Mucosa of descending colon (tissue), 3 donors: Measurements from ENCODE around the gene ZNF561. TPM values are rescaled to one million over a fixed set of nuclear protein-coding genes. Genes with fewer than 3 reads are reported as not detected.
"Not testable (repeated sequence)": the region's sequence is repeated elsewhere in the genome, so short reads cannot be mapped to it uniquely, and the experiment has no call there.

Source experiments
- ATAC-seq: fragments of 200-7000 bp; cut with Tn5 transposase; one replicate; pipeline ENCODE4 v1.9.1; 2020; ENCODE audit warnings: mild to moderate bottlenecking, moderate library complexity
- DNase-seq, 3 donors: peaks; one replicate each; pipeline ENCODE4 v3.0.0-alpha.2; 2020
- H3K36me3 ChIP-seq: fragments of 200-600 bp; one replicate; pipeline ENCODE4 v1.8.0; 2021; ENCODE audit warnings: low read depth, mild to moderate bottlenecking
- H3K4me1 ChIP-seq: fragments of 200-600 bp; one replicate; pipeline ENCODE4 v1.8.0; 2021; ENCODE audit warnings: low read depth, mild to moderate bottlenecking
- H3K4me3 ChIP-seq: fragments of 200-600 bp; one replicate; pipeline ENCODE4 v1.8.0; 2021; ENCODE audit warnings: mild to moderate bottlenecking
- H3K9me3 ChIP-seq: fragments of 200-600 bp; one replicate; pipeline ENCODE4 v1.8.0; 2021; ENCODE audit warnings: mild to moderate bottlenecking
- intact Hi-C, 2 donors: fragments of 100-400 bp; cut with DNase I in 1 of 2; cut with micrococcal nuclease in 1 of 2; formaldehyde crosslinking; loops; one replicate each; pipeline versions ENCODE4 v1.11.0 to v1.11.1; 2022; cut with DNase I, micrococcal nuclease
- total RNA-seq, 3 donors: library from RNA; stranded (reverse); fragmentation: NEBNext Ultra II Directional in 2 of 3; extraction: Animal tissue kit (Norgen Biotek cat#: 25700) in 2 of 3; gene quantifications; one replicate each; pipeline versions ENCODE4 v1.2.1 to v1.2.4, GENCODE V29; 2021 to 2023
- TF ChIP-seq, protein P1 (sequence below): fragments of 200-600 bp; IDR thresholded peaks from one replicate; pipeline ENCODE4 v1.8.0; 2022; ENCODE audit warnings: antibody characterized with exemption, mild to moderate bottlenecking
- donor health status: DM: no; HTN: no; CAD: no; lungs with moderate emphysema.
- donor health status: DM: no; HTN: no; CAD: no.
- donor health status: DM: no; HTN: yes; CAD: no.

The ZNF561 gene
- total RNA-seq, 3 donors from 2014 or later: 22.6 to 42.2 (median 31.9) TPM

DNA sequence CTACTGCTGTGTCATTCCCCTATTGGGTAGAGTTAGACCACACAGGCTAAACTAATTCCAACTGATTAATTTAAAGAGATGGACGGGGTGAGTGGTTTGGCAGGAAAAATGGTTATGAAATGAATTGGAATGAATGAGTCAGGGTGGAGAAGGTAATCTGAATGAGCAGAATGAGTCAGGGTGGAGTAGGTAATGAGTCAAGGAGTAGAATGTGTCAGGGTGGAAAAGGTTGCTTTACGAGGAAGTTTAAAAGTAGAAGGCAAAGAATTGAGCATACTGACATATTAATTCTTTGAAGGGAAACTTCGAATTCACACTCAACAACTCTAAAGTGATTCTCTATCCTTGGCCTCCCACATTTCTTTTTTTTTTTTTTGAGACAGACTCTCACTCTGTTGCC, 24.0 kb downstream of the ZNF561 start:
- H3K36me3 ChIP-seq: no peaks in the 10 kb centered on the region
- peaks cover 19% of the 10 kb centered on the region for H3K9me3 ChIP-seq
- DNase-seq (no peak), ATAC-seq (no peak)
- no peaks in the 10 kb centered on the region for H3K4me1 ChIP-seq
- intact Hi-C loops: no loop called here
- TF ChIP-seq, protein P1, sequence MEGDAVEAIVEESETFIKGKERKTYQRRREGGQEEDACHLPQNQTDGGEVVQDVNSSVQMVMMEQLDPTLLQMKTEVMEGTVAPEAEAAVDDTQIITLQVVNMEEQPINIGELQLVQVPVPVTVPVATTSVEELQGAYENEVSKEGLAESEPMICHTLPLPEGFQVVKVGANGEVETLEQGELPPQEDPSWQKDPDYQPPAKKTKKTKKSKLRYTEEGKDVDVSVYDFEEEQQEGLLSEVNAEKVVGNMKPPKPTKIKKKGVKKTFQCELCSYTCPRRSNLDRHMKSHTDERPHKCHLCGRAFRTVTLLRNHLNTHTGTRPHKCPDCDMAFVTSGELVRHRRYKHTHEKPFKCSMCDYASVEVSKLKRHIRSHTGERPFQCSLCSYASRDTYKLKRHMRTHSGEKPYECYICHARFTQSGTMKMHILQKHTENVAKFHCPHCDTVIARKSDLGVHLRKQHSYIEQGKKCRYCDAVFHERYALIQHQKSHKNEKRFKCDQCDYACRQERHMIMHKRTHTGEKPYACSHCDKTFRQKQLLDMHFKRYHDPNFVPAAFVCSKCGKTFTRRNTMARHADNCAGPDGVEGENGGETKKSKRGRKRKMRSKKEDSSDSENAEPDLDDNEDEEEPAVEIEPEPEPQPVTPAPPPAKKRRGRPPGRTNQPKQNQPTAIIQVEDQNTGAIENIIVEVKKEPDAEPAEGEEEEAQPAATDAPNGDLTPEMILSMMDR: no peak
- H3K4me3 ChIP-seq: no peak overlapping the region

DNA sequence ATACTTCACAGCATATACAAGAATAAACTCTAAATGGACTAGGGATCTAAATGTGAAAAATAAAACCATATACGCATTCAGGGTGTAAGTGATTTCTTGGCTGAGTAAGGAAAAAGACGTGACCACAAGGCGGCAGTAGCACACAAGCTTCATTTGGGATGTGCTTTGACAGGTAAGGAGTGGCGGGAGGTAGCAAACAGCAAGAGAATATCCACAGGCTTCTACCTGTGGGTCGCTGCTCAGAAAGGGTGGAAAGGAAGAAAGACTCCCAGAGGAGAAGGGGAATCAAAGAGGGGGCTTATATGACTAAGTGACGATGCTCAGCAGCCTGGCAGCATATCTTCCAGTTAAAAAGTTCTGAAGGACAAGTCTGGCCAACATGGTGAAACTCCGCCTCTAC, 34.3 kb downstream of the ZNF561 start:
- TF ChIP-seq, protein P1: no peak
- Histone ChIP-seq H3K4me3 (no peak overlapping the region), H3K9me3 (no peaks in the 10 kb centered on the region), H3K4me1 (peaks cover 4% of the 10 kb centered on the region), H3K36me3 (no peaks in the 10 kb centered on the region)
- ATAC-seq (peak; percentile 79), DNase-seq (peak in 2 of 3 donors; percentile 77 to 95)
- intact Hi-C loops: no loop called here

DNA sequence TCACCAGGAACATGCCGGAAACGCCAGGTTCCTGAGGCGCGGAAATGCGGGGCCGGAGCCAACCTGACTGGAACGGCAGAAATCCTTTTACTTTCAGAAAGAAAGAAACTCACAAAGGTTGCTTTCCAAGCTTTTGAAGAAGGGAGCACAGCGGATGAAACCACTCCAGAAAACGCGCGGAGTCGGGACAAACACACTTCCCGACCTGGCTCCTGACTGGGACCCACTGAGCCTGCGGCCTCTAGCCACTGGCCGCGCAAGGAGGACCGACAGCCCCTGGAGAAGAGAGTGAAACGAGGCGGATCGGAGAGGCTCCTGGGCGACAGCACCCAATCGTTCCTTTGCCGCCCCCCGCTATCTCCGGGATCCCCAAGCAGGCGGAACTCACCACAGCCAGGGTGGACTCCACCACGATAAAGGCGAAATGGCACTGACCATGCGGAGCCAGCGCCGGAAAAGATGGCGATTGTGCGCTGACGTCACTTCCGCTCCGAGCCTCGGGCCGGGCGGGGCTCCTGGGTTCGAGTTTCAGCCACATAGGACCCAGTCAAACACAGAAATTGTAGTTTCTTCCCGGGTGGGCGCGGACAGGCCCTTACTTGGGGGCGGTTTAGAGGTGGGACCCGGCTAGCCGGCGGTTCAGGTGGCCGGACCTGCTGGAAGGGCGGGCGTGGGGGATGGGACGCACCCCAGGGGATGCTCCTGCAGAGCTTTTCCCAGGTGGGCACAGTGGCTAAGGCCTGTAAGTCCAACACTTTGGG, 36.8 kb downstream of the ZNF561 start, which contains the start of gene ZNF121:
Gene ZNF121 (minus strand): TSS at position 432 of the 761 bp plus-strand sequence. CDS start 16,407 bp downstream, outside the sequence.
- intact Hi-C loops: no loop called here
- DNase-seq (peak; percentile 89 to 92 (median 90)), ATAC-seq (peak; percentile 97)
- Histone ChIP-seq H3K4me1 (peaks cover 4% of the 10 kb centered on the region), H3K4me3 (peak within 1 kb of the TSS; percentile 85), H3K9me3 (peaks cover 21% of the 10 kb centered on the region), H3K36me3 (no peaks in the 10 kb centered on the region)
- TF ChIP-seq, protein P1: no peak

DNA sequence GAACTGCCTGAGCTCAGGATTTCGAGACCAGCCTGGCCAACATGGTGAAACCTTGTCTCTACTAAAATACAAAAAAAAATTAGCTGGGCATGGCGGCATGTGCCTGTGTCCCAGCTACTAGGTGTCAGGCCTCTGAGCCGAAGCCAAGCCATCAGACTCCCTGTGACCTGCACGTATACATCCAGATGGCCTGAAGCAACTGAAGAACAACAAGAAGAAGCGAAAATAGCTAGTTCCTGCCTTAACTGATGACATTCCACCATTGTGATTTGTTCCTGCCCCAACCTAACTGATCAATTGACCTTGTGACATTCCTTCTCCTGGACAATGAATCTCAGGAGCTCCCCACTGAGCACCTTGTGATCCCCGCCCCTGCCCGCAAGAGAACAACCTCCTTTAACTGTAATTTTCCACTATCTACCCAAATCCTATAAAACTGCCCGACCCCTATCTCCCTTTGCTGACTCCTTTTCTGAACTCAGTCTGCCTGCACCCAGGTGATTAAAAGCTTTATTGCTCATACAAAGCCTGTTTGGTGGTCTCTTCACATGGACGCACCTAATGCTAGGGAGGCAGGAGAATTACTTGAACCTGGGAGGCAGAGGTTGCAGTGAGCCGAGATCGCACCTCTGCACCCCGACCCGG, 38.8 kb downstream of the ZNF561 start:
- H3K4me3 ChIP-seq, H3K4me1 ChIP-seq, intact Hi-C loops, DNase-seq, H3K36me3 ChIP-seq, ATAC-seq: not testable (repeated sequence)
- peaks cover 41% of the 10 kb centered on the region for H3K9me3 ChIP-seq

DNA sequence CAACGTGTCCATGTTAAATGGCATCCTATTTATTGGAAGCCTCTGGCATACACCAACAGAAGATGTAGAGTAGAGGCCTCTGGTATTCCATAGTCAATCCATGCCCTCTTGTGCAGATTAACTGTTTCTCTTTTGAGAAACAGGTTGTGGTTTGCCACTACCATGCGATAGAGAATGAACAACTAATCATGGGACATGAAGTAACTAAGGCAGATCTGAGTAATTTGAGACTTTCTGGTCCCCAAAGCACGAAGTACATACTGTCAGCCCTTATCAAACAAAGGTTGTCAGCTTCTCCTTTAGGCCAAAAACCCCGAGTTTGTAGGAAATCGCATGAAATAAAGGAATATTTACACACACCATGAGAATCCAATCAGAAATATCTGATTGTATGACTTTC, 40.3 kb downstream of the ZNF561 start:
- TF ChIP-seq, protein P1: no peak
- H3K4me1 ChIP-seq: peaks cover 4% of the 10 kb centered on the region

DNA sequence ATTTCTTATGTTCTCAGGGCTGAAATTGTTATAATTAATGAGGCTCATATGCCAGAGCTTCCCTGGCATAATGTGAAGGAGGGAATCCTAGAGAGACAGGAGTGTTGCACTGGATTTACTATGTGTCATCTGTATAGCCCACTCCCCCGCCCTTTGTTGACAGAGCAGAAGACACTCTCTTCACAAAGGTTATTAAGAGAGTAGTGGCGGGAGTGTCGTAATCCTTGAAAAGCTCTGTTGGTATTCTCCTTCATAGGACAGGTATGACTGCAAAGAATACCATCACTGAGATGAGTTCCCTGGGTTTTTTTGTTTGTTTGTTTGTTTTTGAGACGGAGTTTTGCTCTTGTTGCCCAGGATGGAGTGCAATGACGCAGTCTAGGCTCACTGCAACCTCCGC, 50.8 kb downstream of the ZNF561 start:
- intact Hi-C loops: no loop called here
- ATAC-seq (no peak), DNase-seq (no peak)
- peaks cover 26% of the 10 kb centered on the region for H3K36me3 ChIP-seq
- H3K9me3 ChIP-seq: peaks cover 99% of the 10 kb centered on the region
- TF ChIP-seq, protein P1: no peak
- H3K4me1 ChIP-seq: no peaks in the 10 kb centered on the region
- H3K4me3 ChIP-seq: no peak overlapping the region

More for the DNA sequence above, 40.3 kb downstream of the ZNF561 start:
- ATAC-seq (no peak), DNase-seq (no peak)
- Histone ChIP-seq H3K9me3 (peaks cover 56% of the 10 kb centered on the region), H3K36me3 (no peaks in the 10 kb centered on the region), H3K4me3 (no peak overlapping the region)
- intact Hi-C loops: no loop called here
